ENCODE results near the gene MATN1. TPM values are rescaled to one million over a fixed set of nuclear protein-coding genes. Genes with fewer than 3 reads are reported as not detected.
A peak's percentile ranks its signal among the peaks of the same experiment; 100 is the strongest.

MATN1 gene
- polyA plus RNA-seq, 3 donors, result 0.07 TPM; not detected in 2

GRCh38 chr1:30741239-30741894 is 18.0 kb upstream of the MATN1 start:
- WGBS (ENCODE audit: insufficient coverage), result 0% methylated on average over 5 of the region's 12 CpGs
- H3K27ac ChIP-seq (ENCODE audit: low read depth in 1 of 2, low read length in 2 of 2), result peak overlapping the region; percentile 53 to 77
- H3K27ac Mint-ChIP-seq, result peak overlapping the region; percentile 82 to 95 (median 85)
- H3K4me1 ChIP-seq (ENCODE audit: control insufficient read depth in 1 of 2, insufficient read depth in 2 of 2, low read length in 2 of 2), result peaks cover 59 to 60% of the 10 kb centered on the region in 2 donors
- peak overlapping the region; percentile 29 for H3K9ac ChIP-seq (ENCODE audit: insufficient read depth, low read length, poor library complexity, severe bottlenecking)
- peaks cover 94 to 100% of the 10 kb centered on the region in 2 donors for H3K36me3 Mint-ChIP-seq
- DNase-seq, result peak in 2 of 3 donors; percentile 62 to 90
- H3K4me3 Mint-ChIP-seq, result peak overlapping the region; percentile 44 to 50
- peak overlapping the region; percentile 25 for H3K4me2 ChIP-seq (replicated peaks; ENCODE audit: extremely low read depth, low read length, poor library complexity, severe bottlenecking)
- H3K9me3 ChIP-seq (replicated peaks in 1 of 2; ENCODE audit: control insufficient read depth in 1 of 2, insufficient read depth in 1 of 2, low read length in 2 of 2), result no peaks in the 10 kb centered on the region
- peaks cover 100% of the 10 kb centered on the region for H4K20me1 ChIP-seq (ENCODE audit: insufficient read depth, low read length)
- H3K27me3 Mint-ChIP-seq (ENCODE audit: low read depth in 3 of 3), result peaks cover 0 to 5% (median 1%) of the 10 kb centered on the region in 3 donors
- H3K4me1 Mint-ChIP-seq, result peaks cover 71% of the 10 kb centered on the region
- H3K36me3 ChIP-seq (replicated peaks in 1 of 2; ENCODE audit: control insufficient read depth in 1 of 2, insufficient read depth in 2 of 2, low read length in 2 of 2), result peaks cover 80 to 96% of the 10 kb centered on the region in 2 donors
- intact Hi-C loops (cut with micrococcal nuclease), result loop anchor here in 1 of 2 donors (1.0 to 5.0 kb wide), 2 partner anchors 8 to 36 kb away; no protein-coding TSS in a partner anchor
- TF ChIP-seq, protein P1, sequence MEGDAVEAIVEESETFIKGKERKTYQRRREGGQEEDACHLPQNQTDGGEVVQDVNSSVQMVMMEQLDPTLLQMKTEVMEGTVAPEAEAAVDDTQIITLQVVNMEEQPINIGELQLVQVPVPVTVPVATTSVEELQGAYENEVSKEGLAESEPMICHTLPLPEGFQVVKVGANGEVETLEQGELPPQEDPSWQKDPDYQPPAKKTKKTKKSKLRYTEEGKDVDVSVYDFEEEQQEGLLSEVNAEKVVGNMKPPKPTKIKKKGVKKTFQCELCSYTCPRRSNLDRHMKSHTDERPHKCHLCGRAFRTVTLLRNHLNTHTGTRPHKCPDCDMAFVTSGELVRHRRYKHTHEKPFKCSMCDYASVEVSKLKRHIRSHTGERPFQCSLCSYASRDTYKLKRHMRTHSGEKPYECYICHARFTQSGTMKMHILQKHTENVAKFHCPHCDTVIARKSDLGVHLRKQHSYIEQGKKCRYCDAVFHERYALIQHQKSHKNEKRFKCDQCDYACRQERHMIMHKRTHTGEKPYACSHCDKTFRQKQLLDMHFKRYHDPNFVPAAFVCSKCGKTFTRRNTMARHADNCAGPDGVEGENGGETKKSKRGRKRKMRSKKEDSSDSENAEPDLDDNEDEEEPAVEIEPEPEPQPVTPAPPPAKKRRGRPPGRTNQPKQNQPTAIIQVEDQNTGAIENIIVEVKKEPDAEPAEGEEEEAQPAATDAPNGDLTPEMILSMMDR (IDR thresholded peaks at IDR 0.05), result no peak
- H3K9me3 Mint-ChIP-seq, result peaks cover 0 to 3% (median 0%) of the 10 kb centered on the region in 7 donors
- peaks cover 100% of the 10 kb centered on the region for H3K79me2 ChIP-seq (ENCODE audit: insufficient read depth, low read length)
- no peaks in the 10 kb centered on the region for H3K27me3 ChIP-seq (ENCODE audit: control insufficient read depth in 2 of 2, insufficient read depth in 2 of 2, low read length in 2 of 2)
- H3K4me3 ChIP-seq (replicated peaks in 1 of 3; ENCODE audit: low read depth in 2 of 3, low read length in 3 of 3), result peak overlapping the region in 1 of 3 experiments; percentile 20
- no peak overlapping the region for H2AFZ ChIP-seq (ENCODE audit: insufficient read depth, low read depth, low read length, poor library complexity, severe bottlenecking)

GRCh38 chr1:30740251-30741238 is 17.2 kb upstream of the MATN1 start:
- peaks cover 98% of the 10 kb centered on the region for H3K79me2 ChIP-seq (ENCODE audit: insufficient read depth, low read length)
- peaks cover 100% of the 10 kb centered on the region for H4K20me1 ChIP-seq (ENCODE audit: insufficient read depth, low read length)
- peaks cover 51% of the 10 kb centered on the region in 2 donors for H3K4me1 ChIP-seq (ENCODE audit: control insufficient read depth in 1 of 2, insufficient read depth in 2 of 2, low read length in 2 of 2)
- H3K4me3 ChIP-seq (replicated peaks in 1 of 3; ENCODE audit: low read depth in 2 of 3, low read length in 3 of 3), result no peak overlapping the region
- H3K27ac Mint-ChIP-seq, result peak overlapping the region; percentile 82 to 95 (median 85)
- peaks cover 0 to 5% (median 1%) of the 10 kb centered on the region in 3 donors for H3K27me3 Mint-ChIP-seq (ENCODE audit: low read depth in 3 of 3)
- WGBS (ENCODE audit: insufficient coverage), result 5% methylated on average over 7 of the region's 15 CpGs
- H3K36me3 ChIP-seq (replicated peaks in 1 of 2; ENCODE audit: control insufficient read depth in 1 of 2, insufficient read depth in 2 of 2, low read length in 2 of 2), result peaks cover 81 to 96% of the 10 kb centered on the region in 2 donors
- no peaks in the 10 kb centered on the region for H3K9me3 ChIP-seq (replicated peaks in 1 of 2; ENCODE audit: control insufficient read depth in 1 of 2, insufficient read depth in 1 of 2, low read length in 2 of 2)
- peaks cover 0 to 3% (median 0%) of the 10 kb centered on the region in 7 donors for H3K9me3 Mint-ChIP-seq
- intact Hi-C loops (cut with micrococcal nuclease), result loop anchor here in 1 of 2 donors (1.0 to 5.0 kb wide), 2 partner anchors 7 to 37 kb away; no protein-coding TSS in a partner anchor
- H3K9ac ChIP-seq (ENCODE audit: insufficient read depth, low read length, poor library complexity, severe bottlenecking), result no peak overlapping the region
- no peak overlapping the region for H3K4me2 ChIP-seq (replicated peaks; ENCODE audit: extremely low read depth, low read length, poor library complexity, severe bottlenecking)
- no peak for DNase-seq
- H3K27ac ChIP-seq (ENCODE audit: low read depth in 1 of 2, low read length in 2 of 2), result peak overlapping the region; percentile 28 to 77
- H3K27me3 ChIP-seq (ENCODE audit: control insufficient read depth in 2 of 2, insufficient read depth in 2 of 2, low read length in 2 of 2), result no peaks in the 10 kb centered on the region
- peaks cover 64% of the 10 kb centered on the region for H3K4me1 Mint-ChIP-seq
- peaks cover 95 to 100% of the 10 kb centered on the region in 2 donors for H3K36me3 Mint-ChIP-seq
- TF ChIP-seq, protein P1 (IDR thresholded peaks at IDR 0.05), result no peak
- H3K4me3 Mint-ChIP-seq, result peak overlapping the region in 1 of 2 donors; percentile 44
- H2AFZ ChIP-seq (ENCODE audit: insufficient read depth, low read depth, low read length, poor library complexity, severe bottlenecking), result no peak overlapping the region

Data from CD14-positive monocyte (primary cell).